GM19025 (cell line): ENCODE measurements around the gene PEDS1.
"Not testable (repeated sequence)": the region's sequence is repeated elsewhere in the genome, so short reads cannot be mapped to it uniquely, and the experiment has no call there.

Experiments used
- ATAC-seq: cut with Tn5 transposase; IDR thresholded peaks from one replicate; pipeline ENCODE4 v1.9.1; 2021; ENCODE audit warnings: mild to moderate bottlenecking, low read depth, moderate library complexity; ENCODE audit not compliant: unreplicated experiment

PEDS1 gene

GRCh38 chr20:50165684-50166554 is 12.4 kb upstream of the PEDS1 start:
- ATAC-seq: peak; percentile 85

GRCh38 chr20:50163570-50164317 is 10.2 kb upstream of the PEDS1 start:
- no peak for ATAC-seq

- not testable (repeated sequence) for ATAC-seq
Measured at GRCh38 chr20:50161494-50161893, 8.0 kb upstream of the PEDS1 start.

GRCh38 chr20:50153153-50153499 is 397 bp downstream of the PEDS1 start:
- ATAC-seq: no peak

GRCh38 chr20:50152394-50153152 is 950 bp downstream of the PEDS1 start:
- ATAC-seq: no peak

- no peak for ATAC-seq
Measured at GRCh38 chr20:50151034-50151743, 2.3 kb downstream of the PEDS1 start.

- ATAC-seq: no peak
Measured at GRCh38 chr20:50149481-50150254, 3.9 kb downstream of the PEDS1 start.

- no peak for ATAC-seq
Measured at GRCh38 chr20:50146732-50147662, 6.5 kb downstream of the PEDS1 start.

- ATAC-seq: no peak
Measured at GRCh38 chr20:50146214-50146613, 7.3 kb downstream of the PEDS1 start.

GRCh38 chr20:50145566-50145965 is 8.0 kb downstream of the PEDS1 start:
- no peak for ATAC-seq

GRCh38 chr20:50144362-50144761 is 9.2 kb downstream of the PEDS1 start:
- no peak for ATAC-seq

- no peak for ATAC-seq
Measured at GRCh38 chr20:50142812-50143211, 10.7 kb downstream of the PEDS1 start.

GRCh38 chr20:50141811-50142561 is 11.5 kb downstream of the PEDS1 start:
- ATAC-seq: no peak

- ATAC-seq: no peak
Measured at GRCh38 chr20:50141018-50141675, 12.4 kb downstream of the PEDS1 start.

- no peak for ATAC-seq
Measured at GRCh38 chr20:50140339-50140859, 13.1 kb downstream of the PEDS1 start.

GRCh38 chr20:50138479-50139393 is 14.8 kb downstream of the PEDS1 start:
- ATAC-seq: no peak
